DMS153 treated with DMSO at 0.1 percent for 48 hours (cell line): ENCODE measurements around the gene DYNC2LI1.

Experiments
- DNase-seq: peaks from one replicate; lab custom pipeline; 2025; ENCODE audit not compliant: unreplicated experiment; lab: John Stamatoyannopoulos, UW

Gene DYNC2LI1

GRCh38 chr2:43762286-43762685 lies 11.6 kb upstream of the DYNC2LI1 start:
- no peak for DNase-seq

GRCh38 chr2:43763091-43763490 lies 10.7 kb upstream of the DYNC2LI1 start:
- no peak for DNase-seq

DNA sequence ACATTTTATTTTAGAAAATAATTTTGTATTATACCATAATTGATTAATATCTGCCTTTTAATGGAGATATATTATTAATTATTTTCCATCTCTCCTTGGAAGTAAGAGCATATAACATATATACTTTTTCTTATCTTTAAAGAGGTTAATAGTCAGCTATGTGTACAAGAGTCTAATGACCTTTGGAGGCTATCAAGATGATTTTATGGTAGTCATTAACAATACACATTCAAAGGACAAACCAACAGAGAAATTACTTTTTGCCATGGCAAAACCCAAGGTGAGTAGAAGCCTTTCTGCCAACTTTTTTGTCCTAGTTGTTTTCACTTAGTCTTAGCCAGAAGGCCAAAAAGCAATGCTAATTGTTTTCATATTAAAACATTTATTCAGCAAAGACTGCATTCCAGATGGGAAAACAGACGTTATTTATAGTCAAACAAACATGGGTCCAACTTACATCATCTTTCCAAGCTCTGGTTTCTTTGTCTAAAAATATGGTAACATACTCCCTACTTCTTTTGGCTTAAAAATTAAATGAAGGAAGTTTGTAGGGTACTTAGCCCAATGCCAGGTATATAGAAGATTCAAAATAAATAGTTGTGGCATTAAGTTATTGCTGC lies 9.6 kb upstream of the DYNC2LI1 start:
- DNase-seq = no peak

GRCh38 chr2:43766006-43766405 lies 7.8 kb upstream of the DYNC2LI1 start:
- DNase-seq = no peak

DNA sequence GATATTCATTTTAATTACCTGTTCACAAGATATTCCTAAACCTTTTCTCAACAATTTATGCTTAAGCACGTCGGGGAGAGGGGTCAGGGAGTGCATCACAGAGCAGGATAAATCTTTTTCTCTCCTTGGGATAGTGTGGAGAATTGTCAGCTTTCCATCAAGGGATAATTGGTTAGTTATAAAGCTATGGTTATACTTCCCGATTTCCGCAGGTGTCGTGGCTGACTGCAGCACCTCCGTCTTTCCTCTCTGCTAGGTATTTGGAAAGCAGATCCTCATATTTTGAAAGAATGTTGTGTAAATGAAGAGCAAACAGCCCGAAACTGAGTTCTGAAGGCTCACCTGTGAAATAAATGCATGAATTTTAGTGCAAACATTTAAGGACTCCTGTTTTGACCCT lies 778 bp downstream of the DYNC2LI1 start:
- no peak for DNase-seq

DNA sequence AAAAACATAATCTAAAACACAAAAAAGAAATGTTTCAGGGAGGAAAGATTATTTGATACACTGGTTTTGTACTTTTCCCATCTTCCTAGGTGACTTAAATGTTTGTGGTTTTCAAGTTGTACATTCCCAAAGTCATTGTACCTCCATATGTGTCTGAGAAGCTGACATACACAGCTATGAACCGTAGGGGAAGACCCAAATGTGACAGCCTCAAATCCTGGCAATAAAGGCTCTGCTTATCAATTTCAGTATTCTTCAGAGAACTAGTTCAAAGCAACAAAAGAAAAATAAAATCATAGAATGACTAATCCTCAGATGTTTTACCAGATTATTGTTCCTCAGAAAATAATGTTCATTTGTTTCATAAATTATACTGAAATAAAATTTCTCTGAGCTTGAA lies 2.5 kb downstream of the DYNC2LI1 start:
- DNase-seq = no peak

DNA sequence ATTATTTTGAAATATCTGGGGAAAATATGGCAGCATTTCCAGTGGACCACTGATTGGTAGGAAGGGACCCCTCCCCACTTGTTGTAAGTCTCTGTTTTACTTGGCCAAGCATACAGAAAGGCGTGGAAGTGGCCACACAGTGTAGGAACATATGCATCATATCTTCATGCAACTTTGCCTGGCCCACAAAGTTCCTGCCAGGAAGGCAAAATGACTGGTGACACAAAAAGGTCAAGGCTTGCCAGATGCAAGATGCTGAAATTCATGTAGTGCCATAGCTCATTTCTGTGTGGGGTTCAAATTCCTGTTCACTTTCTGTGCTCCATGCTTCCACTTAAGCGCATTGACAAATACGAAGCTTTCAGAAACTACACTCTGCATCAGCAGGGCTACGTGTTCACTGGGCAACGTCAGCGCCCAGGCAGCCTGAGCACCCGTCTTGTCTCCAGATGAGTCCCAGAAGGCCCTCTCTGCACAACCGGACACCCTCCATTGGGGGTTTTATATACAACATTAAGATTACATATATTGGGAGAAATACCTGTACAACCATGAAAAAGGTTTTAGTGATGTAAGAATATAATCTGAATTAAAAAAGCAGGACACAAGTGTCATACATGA lies 3.6 kb downstream of the DYNC2LI1 start:
- no peak for DNase-seq

GRCh38 chr2:43778233-43778632 lies 4.4 kb downstream of the DYNC2LI1 start:
- DNase-seq = no peak

GRCh38 chr2:43787895-43788294 lies 14.1 kb downstream of the DYNC2LI1 start:
- no peak for DNase-seq

DNA sequence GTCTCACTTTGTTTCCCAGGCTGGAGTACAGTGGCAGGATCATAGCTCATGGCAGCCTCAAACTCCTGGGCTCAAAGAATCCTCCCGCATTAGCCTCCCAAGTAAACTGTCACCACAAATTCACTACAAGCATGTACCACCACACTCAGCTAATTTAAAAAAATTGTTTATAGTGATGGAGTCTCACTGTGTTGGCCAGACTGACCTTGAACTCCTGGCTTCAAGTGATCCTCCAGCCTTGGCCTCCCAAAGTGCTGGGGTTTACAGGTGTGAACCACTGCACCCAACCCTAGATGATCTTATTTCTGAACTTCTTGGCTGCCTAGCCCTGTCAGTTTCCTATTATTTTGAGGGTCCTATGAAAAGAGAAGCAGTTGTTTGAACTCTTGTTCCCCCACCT lies 14.8 kb downstream of the DYNC2LI1 start:
- no peak for DNase-seq

DNA sequence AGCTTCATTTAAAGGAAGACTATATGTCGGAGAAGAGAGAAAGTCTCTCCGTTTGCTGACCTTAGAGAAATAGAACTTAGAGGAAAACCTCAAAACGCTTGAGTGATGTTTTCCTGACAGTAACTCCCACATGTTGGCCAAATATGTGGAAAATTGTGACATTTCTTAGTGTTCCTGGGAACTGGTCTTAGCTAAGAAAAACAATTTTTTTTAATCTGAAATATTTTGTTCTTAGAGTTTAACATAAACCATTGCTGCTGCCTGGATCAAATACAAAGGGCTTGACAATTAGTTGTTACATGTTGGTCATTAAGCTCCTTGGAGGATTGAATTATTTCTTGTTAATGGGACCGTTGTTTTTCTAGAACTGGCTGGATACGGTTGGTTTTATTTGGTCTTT lies 16.3 kb downstream of the DYNC2LI1 start:
- no peak for DNase-seq

DNA sequence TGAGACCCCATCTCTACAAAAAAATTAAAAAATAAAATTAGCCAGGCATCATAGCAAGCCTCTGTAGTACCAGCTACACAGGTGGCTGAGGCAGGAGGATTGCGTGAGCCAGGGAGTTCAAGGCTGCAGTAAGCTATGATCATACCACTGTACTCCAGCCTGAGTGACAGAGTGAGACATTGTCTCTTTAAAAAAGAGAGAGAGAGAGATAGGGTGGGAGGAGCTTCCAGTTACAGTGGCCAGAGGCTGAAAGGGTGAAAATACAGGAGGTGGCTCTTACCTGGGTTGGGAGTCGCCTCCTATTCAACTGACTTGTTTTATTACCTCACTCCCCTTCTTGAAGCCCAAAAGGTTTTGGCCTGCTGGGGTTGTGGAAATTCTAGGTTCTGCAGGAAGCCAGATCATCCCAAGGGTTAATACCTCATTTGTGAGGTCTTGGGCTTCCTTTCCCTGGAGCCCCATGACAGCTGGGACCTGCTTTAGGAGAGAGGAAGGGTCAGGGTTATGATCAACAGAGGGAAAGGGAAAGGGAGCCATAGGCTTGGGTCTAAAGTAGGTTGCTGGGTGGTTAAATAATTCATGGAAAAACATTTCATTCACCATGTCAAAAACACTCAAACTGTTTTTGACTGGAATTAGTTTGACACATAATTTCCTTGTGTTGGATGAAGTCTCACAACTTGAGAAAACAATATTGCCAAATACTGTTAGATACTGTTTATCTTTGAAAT lies 17.4 kb downstream of the DYNC2LI1 start:
- no peak for DNase-seq

DNA sequence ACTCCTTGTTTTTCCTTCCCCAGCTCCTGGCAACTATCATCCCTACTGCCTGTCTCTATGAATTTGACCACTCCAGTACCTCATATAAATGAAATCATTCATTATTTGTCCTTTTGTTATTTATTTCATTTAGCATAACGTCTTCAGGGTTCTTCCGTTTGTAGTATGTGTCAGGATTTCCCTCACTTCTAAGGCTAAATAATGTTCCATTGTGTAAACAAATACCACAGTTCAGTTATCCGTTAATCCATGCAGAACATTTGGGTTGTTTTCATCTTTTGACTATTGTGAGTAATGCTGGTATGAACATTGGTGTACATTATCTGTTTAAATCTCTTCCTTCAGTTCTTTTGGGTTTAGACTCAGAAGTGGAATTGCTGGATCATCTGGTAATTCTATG lies 18.8 kb downstream of the DYNC2LI1 start:
- no peak for DNase-seq

DNA sequence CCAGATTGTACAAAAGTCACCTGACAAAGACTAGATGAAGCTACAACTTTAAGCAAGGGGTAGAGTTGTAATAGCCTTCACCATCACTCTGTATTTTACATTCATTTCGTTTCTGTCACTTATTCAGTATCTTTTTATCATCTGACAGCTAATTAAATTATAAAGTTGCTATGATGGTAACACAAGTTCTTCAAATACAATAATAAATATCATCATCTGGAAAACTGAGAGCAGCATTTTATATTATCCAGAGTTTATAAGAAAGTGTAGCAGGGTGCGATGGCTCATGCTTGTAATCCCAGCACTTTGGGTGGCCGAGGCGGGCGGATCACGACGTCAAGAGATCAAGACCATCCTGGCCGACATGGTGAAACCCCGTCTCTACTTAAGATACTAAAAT lies 21.1 kb downstream of the DYNC2LI1 start:
- DNase-seq = no peak

DNA sequence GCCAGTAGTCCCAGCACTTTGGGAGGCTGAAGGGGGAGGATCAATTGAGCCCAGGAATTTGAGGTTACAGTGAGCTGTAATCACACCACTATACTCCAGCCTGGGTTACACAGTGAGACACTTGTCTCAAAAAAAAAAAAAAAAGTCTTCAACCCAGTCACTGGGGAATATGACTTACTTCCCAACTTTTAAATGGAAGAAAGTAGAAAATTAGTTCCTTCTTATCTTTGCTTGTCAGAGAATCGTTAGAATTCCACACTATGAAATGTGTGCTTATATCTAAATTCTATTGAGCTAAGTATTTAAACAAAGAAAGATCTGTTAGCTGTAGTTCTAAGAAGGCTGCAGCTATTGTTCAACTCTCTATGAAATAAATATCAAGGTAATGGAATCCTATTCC lies 22.4 kb downstream of the DYNC2LI1 start:
- DNase-seq = no peak

GRCh38 chr2:43798300-43798699 lies 24.5 kb downstream of the DYNC2LI1 start:
- no peak for DNase-seq

GRCh38 chr2:43800894-43801293 lies 27.1 kb downstream of the DYNC2LI1 start:
- no peak for DNase-seq

GRCh38 chr2:43802135-43802534 lies 28.3 kb downstream of the DYNC2LI1 start:
- DNase-seq = no peak

DNA sequence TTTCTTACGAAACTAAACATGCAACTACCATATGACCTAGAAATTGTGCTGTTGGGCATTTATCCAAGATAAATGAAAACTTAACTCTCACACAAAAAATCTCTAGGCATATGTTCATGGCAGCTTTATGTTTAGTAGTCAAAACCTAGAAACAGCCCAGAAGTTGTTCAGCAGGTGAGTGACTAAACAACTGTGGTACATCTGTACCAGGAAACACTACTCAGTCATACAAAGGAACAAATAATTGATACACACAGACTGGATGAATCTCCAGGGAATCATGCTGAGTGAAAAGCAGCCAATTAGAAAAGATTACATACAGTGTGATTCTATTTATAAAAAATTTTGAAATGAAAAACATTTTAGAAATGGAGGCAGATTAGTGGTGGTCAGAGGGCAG lies 29.3 kb downstream of the DYNC2LI1 start:
- DNase-seq = no peak

- no peak for DNase-seq
These were observed 32.8 kb downstream of the DYNC2LI1 start for GRCh38 chr2:43806719-43807031.

GRCh38 chr2:43810452-43810851 lies 36.6 kb downstream of the DYNC2LI1 start:
- DNase-seq = no peak

- DNase-seq = no peak
These were observed 37.0 kb downstream of the DYNC2LI1 start for GRCh38 chr2:43810888-43811287.

DNA sequence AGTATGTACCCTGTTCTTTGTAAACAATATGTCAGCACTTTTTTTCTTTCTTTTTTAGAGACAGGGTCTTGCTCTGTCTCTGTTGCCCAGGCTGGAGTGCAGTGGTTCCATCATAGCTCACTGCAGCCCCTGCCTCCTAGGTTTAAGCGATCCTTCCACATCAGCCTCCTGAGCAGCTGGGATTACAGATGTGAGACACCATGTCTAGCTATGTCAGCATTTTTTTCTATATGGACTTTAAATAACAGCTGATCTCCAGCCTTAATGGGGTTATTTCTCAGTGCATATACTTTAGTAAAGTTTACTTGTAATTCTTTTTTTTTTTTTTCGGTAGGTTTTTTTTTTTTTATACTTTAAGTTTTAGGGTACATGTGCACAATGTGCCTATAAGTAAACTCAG lies 38.2 kb downstream of the DYNC2LI1 start:
- no peak for DNase-seq
